Common myeloid progenitor, CD34-positive (primary cell): Measurements from ENCODE around the gene BMP7.

Experiments
- CTCF ChIA-PET: fragments of 350-600 bp; sonication (Branson Sonifier 250); formaldehyde crosslinking; loops from one replicate; lab custom pipeline; 2021; ENCODE audit warnings: antibody characterized with exemption; lab: Charles Lee
- POLR2A ChIA-PET: fragments of 350-600 bp; sonication (Branson Sonifier 250); formaldehyde crosslinking; loops from one replicate; lab custom pipeline; 2021; ENCODE audit warnings: antibody characterized with exemption; lab: Charles Lee
- DNase-seq, 3 donors: peaks; one replicate each; pipeline versions ENCODE4 v3.0.0 to v3.0.0-alpha.2; 2013
- H3K27ac ChIP-seq, 2 experiments: 1 replicate in 1 of 2; 2 replicates in 1 of 2; pipeline ENCODE4 v1.7.0; 2013; ENCODE audit warnings: inconsistent platforms in 2 of 2, low read length in 2 of 2, mild to moderate bottlenecking in 2 of 2, low read depth in 1 of 2, moderate library complexity in 1 of 2; ENCODE audit not compliant: severe bottlenecking in 2 of 2, insufficient read depth in 1 of 2, poor library complexity in 1 of 2
- H3K27me3 ChIP-seq, 5 experiments: replicated peaks in 2 of 5; 1 replicate in 3 of 5; 2 replicates in 2 of 5; pipeline versions ENCODE4 v1.6.1 to v1.7.0; 2013; ENCODE audit warnings: low read length in 4 of 5, mild to moderate bottlenecking in 2 of 5, moderate library complexity in 2 of 5, inconsistent platforms in 1 of 5; ENCODE audit not compliant: insufficient read depth in 5 of 5, control insufficient read depth in 4 of 5
- H3K36me3 ChIP-seq, 4 experiments: 1 replicate in 2 of 4; 2 replicates in 2 of 4; pipeline versions ENCODE4 v1.6.1 to v1.7.0; 2013; ENCODE audit warnings: low read length in 3 of 4, control low read depth in 1 of 4, mild to moderate bottlenecking in 1 of 4; ENCODE audit not compliant: control insufficient read depth in 4 of 4, insufficient read depth in 4 of 4
- H3K4me1 ChIP-seq, 4 experiments: 1 replicate in 3 of 4; 2 replicates in 1 of 4; pipeline versions ENCODE4 v1.6.1 to v1.7.1; 2013; ENCODE audit warnings: low read length in 3 of 4, mild to moderate bottlenecking in 3 of 4, control low read depth in 1 of 4, inconsistent platforms in 1 of 4, moderate library complexity in 1 of 4; ENCODE audit not compliant: control insufficient read depth in 4 of 4, insufficient read depth in 4 of 4; ENCODE audit errors: control extremely low read depth in 1 of 4
- H3K4me3 ChIP-seq, 7 experiments: 1 replicate in 4 of 7; 2 replicates in 3 of 7; pipeline versions ENCODE4 v1.5.1 to v1.7.0; 2013; ENCODE audit warnings: mild to moderate bottlenecking in 7 of 7, low read length in 6 of 7, moderate library complexity in 6 of 7, inconsistent platforms in 2 of 7, low read depth in 2 of 7, control low read depth in 1 of 7; ENCODE audit not compliant: insufficient read depth in 4 of 7, control insufficient read depth in 1 of 7; ENCODE audit errors: extremely low read depth in 1 of 7
- H3K9me3 ChIP-seq, 5 experiments: 1 replicate in 4 of 5; 2 replicates in 1 of 5; pipeline versions ENCODE4 v1.6.1 to v1.7.1; 2013; ENCODE audit warnings: low read length in 4 of 5, mild to moderate bottlenecking in 2 of 5, inconsistent platforms in 1 of 5, low read depth in 1 of 5, moderate library complexity in 1 of 5; ENCODE audit not compliant: control insufficient read depth in 4 of 5, insufficient read depth in 2 of 5; ENCODE audit errors: control extremely low read depth in 1 of 5
- WGBS: methylation state at CpG from one replicate; pipeline ENCODE4 v1.1.5; 2013; ENCODE audit not compliant: insufficient coverage; 5-methylcytosine and 5-hydroxymethylcytosine counted together

The BMP7 gene

DNA sequence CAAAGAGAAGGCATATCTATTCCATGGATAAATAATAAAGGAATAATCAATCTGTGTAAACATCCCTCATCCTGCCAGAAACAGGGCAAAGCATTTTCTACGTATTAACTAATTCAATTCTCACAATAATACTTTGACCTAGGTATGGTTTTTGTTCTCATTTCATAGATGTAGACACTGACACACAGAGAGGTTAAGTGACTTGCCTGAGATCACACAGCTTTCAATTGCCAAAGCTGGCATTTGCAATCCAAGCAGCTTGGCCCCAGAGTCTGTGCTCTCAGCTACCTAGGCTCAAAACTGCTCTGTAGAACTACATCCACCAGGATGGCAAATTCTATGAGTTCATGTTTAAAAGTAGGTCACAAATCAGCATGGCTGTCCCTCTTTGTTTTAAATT, 124.9 kb downstream of the BMP7 start:
- POLR2A ChIA-PET, result no interaction called here
- CTCF ChIA-PET, result no interaction called here
- H3K9me3 ChIP-seq, result no peaks in the 10 kb centered on the region
- DNase-seq, result no peak
- 100% methylated on average over 1 of the region's 1 CpG for WGBS
- H3K27me3 ChIP-seq, result peaks cover 0 to 9% (median 0%) of the 10 kb centered on the region in 5 experiments
- no peak overlapping the region for H3K27ac ChIP-seq
- H3K4me1 ChIP-seq, result no peaks in the 10 kb centered on the region
- no peak overlapping the region for H3K4me3 ChIP-seq
- H3K36me3 ChIP-seq, result no peaks in the 10 kb centered on the region

DNA sequence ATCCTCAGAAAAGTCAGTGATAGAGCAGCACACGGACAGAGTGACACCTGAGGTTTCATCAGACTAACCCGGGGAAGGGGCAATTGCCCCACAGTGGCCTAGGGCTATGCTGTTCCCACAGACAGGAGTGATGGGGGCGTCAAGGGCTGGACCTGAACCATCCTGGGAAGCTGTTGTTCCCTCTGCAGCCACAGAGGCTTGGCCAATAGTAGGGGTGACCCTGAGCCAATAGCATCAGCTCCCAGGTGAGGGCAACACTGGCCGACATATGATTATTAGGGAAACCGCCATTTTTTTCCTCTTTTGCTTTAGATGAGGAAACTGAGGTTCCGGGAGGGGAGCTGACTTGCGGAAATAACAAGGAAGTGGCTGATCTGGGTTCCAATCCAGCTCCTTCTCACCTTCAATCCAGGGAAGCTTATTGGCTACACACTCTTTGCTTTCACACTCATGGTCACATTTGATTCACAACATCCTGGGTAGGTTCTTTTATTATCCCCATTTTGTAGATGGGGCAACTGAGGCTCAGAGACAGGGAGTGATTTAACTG, 126.0 kb downstream of the BMP7 start:
- WGBS, result 80% methylated on average over 5 of the region's 7 CpGs
- Histone ChIP-seq H3K27me3 (peaks cover 0 to 16% (median 0%) of the 10 kb centered on the region in 5 experiments), H3K9me3 (no peaks in the 10 kb centered on the region), H3K4me1 (no peaks in the 10 kb centered on the region), H3K36me3 (no peaks in the 10 kb centered on the region), H3K4me3 (no peak overlapping the region), H3K27ac (no peak overlapping the region)
- POLR2A ChIA-PET, result no interaction called here
- no peak for DNase-seq
- CTCF ChIA-PET, result no interaction called here

DNA sequence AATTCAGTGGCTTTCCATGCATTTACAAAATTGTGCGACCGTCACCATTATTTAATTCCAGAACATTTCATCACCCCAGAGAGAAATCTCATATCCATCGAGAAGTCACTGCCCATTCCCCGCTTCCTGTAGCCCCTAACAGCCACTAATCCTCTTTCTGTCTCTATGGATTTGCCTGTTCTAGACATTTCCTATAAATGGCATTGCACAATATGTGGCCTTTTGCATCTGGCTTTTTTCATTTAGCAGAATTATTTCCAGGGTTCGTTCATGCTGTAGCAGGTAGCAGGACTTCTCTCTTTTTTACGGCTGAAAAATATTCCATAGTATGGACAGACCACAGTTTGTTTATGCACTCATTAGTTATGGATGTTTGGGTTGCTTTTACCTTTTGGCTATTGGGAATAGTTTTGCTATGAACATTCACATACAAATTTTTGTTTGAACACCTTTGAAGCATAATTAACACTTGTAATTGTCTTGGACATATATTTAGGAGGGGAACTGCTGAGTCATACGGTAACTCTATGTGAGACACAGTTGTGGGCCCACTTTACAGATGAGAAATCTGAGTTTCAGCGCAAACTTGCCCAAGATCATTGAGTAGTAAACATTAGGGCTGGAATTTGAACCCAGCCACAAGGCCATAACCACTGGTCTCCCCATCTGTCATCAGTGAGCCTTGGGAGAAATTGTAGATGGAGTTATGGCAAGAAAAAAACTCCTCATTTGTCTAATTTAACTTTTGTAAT, 126.9 kb downstream of the BMP7 start:
- POLR2A ChIA-PET, result no interaction called here
- Histone ChIP-seq H3K4me3 (no peak overlapping the region), H3K9me3 (no peaks in the 10 kb centered on the region), H3K27me3 (peaks cover 0 to 21% (median 0%) of the 10 kb centered on the region in 5 experiments), H3K4me1 (no peaks in the 10 kb centered on the region), H3K27ac (no peak overlapping the region), H3K36me3 (no peaks in the 10 kb centered on the region)
- CTCF ChIA-PET, result no interaction called here
- WGBS, result 94% methylated on average over 6 of the region's 8 CpGs
- no peak for DNase-seq

DNA sequence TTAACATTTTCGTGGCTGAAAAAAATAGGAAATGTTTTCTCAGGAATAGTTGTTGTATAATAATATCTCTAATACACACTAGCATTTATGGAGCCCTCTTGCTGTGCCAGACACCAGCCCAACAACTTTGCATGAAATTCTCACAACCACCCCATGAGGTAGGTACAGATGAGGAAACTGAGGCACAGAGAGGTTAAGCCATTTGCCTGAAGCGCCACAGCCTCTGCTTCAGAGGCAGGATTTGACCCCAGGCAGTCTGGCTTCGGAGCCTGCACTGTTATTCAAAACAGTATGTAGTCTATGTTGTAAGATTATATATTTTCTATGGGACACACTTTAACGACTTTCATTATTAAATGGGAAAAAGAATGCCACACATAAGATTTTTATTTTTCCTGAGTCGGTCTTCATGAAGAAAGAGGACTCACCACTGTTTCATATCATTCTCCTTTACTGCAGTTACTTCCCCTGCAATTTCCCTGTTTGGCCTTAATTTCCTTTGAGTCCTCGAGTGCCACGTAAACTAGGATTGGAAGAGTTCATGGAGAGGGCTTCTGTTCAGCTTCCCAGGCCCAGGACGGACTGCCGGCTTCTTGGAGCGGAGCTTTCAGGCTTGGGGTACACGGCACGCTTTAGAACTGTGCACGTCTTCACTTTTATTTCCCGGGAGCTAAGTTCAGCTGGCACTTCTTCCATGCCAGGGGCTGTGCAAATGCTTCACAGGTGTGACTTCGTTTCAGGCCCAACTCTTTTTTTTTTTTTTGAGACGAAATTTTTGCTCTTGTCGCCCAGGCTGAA, 128.0 kb downstream of the BMP7 start:
- no peaks in the 10 kb centered on the region for H3K4me1 ChIP-seq
- CTCF ChIA-PET, result no interaction called here
- POLR2A ChIA-PET, result no interaction called here
- no peaks in the 10 kb centered on the region for H3K36me3 ChIP-seq
- WGBS, result 89% methylated on average over 11 of the region's 17 CpGs
- no peak overlapping the region for H3K27ac ChIP-seq
- peaks cover 0 to 30% (median 3%) of the 10 kb centered on the region in 5 experiments for H3K27me3 ChIP-seq
- H3K9me3 ChIP-seq, result no peaks in the 10 kb centered on the region
- no peak for DNase-seq
- no peak overlapping the region for H3K4me3 ChIP-seq

DNA sequence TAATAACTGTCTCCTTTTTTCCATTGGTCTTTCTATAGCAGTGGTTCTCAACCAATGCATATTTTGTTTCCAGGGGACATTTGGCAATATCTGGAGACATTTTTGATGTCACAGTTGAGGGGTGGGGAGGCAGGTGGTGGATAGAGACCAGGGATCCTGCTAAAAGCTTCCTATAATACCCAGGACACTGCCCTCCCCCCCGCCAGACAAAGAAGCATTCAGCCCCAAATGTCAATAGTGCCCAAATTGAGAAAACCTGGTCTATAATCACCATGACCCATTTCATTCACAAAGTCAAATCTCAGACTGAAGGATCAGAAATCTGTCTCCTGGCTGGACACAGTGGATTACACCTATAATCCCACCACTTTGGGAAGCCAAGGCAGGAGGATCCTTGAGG, 128.8 kb downstream of the BMP7 start:
- Histone ChIP-seq H3K9me3 (no peaks in the 10 kb centered on the region), H3K27me3 (peaks cover 0 to 31% (median 3%) of the 10 kb centered on the region in 5 experiments), H3K4me3 (no peak overlapping the region), H3K27ac (no peak overlapping the region), H3K36me3 (no peaks in the 10 kb centered on the region), H3K4me1 (no peaks in the 10 kb centered on the region)
- DNase-seq, result no peak
- 100% methylated on average over 1 of the region's 1 CpG for WGBS
- CTCF ChIA-PET, result no interaction called here
- POLR2A ChIA-PET, result no interaction called here

DNA sequence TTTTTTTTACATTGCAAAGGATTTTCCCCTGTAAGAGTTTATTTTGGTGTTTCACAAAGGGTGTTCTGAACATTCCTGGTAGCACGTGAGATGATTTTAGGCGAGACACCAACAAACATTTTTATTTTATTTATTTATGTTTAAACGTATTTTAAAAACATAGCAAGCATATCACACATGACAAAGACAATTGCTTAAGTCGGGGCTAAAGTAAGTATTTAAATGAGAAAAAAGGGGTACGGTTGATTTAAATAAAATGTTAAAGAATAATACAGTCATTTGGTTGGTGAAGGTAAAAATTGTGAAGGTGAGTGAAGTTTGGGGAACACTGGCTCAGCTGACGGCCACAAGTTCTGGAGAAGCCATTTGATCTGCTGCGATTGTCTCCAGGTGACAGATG, 129.7 kb downstream of the BMP7 start:
- H3K4me3 ChIP-seq, result no peak overlapping the region
- DNase-seq, result no peak
- POLR2A ChIA-PET, result no interaction called here
- no peak overlapping the region for H3K27ac ChIP-seq
- peaks cover 0 to 40% (median 3%) of the 10 kb centered on the region in 5 experiments for H3K27me3 ChIP-seq
- no peaks in the 10 kb centered on the region for H3K36me3 ChIP-seq
- no peaks in the 10 kb centered on the region for H3K9me3 ChIP-seq
- 92% methylated on average over 3 of the region's 7 CpGs for WGBS
- no peaks in the 10 kb centered on the region for H3K4me1 ChIP-seq
- CTCF ChIA-PET, result no interaction called here

DNA sequence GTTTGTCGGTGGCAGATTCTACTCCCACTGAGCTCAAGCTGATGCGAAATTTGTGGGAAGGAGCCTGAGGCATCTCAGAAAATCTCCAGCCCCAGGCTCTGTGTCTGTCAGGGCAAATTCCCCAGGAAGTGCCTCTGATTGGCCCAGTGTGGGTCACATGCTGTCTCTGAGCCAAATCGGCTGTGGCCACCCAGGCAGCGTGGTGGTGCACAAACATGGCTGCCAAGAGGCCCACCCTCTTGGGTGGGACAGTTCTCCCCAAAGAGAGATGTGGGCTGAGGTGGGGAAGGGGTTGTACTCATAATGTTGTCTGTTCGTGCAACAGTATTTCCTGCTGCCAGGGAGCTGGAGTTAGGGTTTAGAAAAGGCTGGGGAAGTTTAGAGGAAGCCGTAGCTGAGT, 130.6 kb downstream of the BMP7 start:
- H3K27ac ChIP-seq, result no peak overlapping the region
- no peak overlapping the region for H3K4me3 ChIP-seq
- H3K9me3 ChIP-seq, result no peaks in the 10 kb centered on the region
- no peak for DNase-seq
- ChIA-PET POLR2A (no interaction called here), CTCF (no interaction called here)
- no peaks in the 10 kb centered on the region for H3K36me3 ChIP-seq
- H3K27me3 ChIP-seq, result peaks cover 0 to 40% (median 3%) of the 10 kb centered on the region in 5 experiments
- WGBS, result 83% methylated on average over 6 of the region's 6 CpGs
- H3K4me1 ChIP-seq, result no peaks in the 10 kb centered on the region
